SK-N-SH treated with all-trans-retinoic acid at 6 μM for 48 hours (cell line): ENCODE data around the gene UHRF1.

Experiments used
- ARNTL ChIP-seq: fragments of 450-650 bp; formaldehyde crosslinking; IDR thresholded peaks from 2 replicates; pipeline ENCODE4 v1.5.0; 2020; ENCODE audit warnings: low read depth, mild to moderate bottlenecking, moderate library complexity, borderline replicate concordance
- BACH2 ChIP-seq: fragments of 250-450 bp; sonication (Bioruptor Pico); IDR thresholded peaks from 2 replicates; pipeline ENCODE4 v1.9.0; 2021; ENCODE audit warnings: mild to moderate bottlenecking, borderline replicate concordance
- ZFP3 ChIP-seq: fragments of 250-450 bp; sonication (Bioruptor Pico); IDR thresholded peaks from 2 replicates; pipeline ENCODE4 v1.5.0; 2020; ENCODE audit warnings: mild to moderate bottlenecking, moderate library complexity
- TF ChIP-seq, protein P1 (sequence below): fragments of 250-450 bp; sonication (Bioruptor Pico); IDR thresholded peaks from 2 replicates; pipeline ENCODE4 v1.8.0; 2020; ENCODE audit warnings: mild to moderate bottlenecking, moderate library complexity, borderline replicate concordance

DNA sequence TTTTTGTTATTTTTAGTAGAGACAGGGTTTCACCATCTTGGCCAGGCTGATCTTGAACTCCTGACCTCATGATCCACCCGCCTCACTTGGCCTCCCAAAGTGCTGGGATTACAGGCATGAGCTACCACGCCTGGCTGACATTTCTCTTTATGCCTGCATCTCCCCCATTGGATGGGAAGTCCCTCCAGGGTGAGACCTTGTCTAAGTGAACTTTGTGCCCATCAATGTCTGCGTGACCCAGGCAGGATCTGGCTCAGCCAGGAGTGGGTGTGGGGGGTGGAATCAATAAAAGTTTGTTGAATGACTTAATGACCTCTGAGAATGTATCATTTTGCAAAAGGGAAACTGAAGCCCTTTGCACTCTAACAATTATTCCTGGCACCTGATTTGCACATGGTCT, 4.8 kb upstream of the UHRF1 start:
- TF ChIP-seq, protein P1, sequence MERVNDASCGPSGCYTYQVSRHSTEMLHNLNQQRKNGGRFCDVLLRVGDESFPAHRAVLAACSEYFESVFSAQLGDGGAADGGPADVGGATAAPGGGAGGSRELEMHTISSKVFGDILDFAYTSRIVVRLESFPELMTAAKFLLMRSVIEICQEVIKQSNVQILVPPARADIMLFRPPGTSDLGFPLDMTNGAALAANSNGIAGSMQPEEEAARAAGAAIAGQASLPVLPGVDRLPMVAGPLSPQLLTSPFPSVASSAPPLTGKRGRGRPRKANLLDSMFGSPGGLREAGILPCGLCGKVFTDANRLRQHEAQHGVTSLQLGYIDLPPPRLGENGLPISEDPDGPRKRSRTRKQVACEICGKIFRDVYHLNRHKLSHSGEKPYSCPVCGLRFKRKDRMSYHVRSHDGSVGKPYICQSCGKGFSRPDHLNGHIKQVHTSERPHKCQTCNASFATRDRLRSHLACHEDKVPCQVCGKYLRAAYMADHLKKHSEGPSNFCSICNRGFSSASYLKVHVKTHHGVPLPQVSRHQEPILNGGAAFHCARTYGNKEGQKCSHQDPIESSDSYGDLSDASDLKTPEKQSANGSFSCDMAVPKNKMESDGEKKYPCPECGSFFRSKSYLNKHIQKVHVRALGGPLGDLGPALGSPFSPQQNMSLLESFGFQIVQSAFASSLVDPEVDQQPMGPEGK = no peak
- no peak for TF ChIP-seq BACH2 (CRISPR knock-in tag)
- TF ChIP-seq ARNTL (CRISPR knock-in tag) = no peak
- no peak for TF ChIP-seq ZFP3 (CRISPR knock-in tag)
